K562 (cell line): ENCODE data around the gene DTHD1. TPM values are rescaled to one million over a fixed set of nuclear protein-coding genes. Genes with fewer than 3 reads are reported as not detected.
A peak's percentile ranks its signal among the peaks of the same experiment; 100 is the strongest.

Experiments
- ATAC-seq: fragments of 200-7000 bp; cut with Tn5 transposase; 3 replicates; pipeline ENCODE4 v1.9.1; 2020; ENCODE audit warnings: moderate library complexity
- BruUV-seq: library from RNA; stranded (reverse); fragments of 400-500 nt; replicated peaks from 2 replicates; lab custom pipeline; 2021; lab: Mats Ljungman, UMichigan
- CTCF ChIA-PET: fragments of 300-600 bp; formaldehyde crosslinking; extraction: SDS; loops from one replicate; lab custom pipeline; 2021; ENCODE audit warnings: low intra/inter-chr PET ratio; lab: Yijun Ruan, JAX
- POLR2A ChIA-PET: fragments of 300-600, 350-650 bp; sonication (Branson Sonifier 250); formaldehyde crosslinking; extraction: SDS; loops from one replicate; lab custom pipeline; 2021; ENCODE audit warnings: antibody characterized with exemption, inconsistent platforms; lab: Yijun Ruan, JAX
- DNase-seq, 4 experiments: peaks; one replicate each; pipeline versions ENCODE4 v3.0.0 to v3.0.0-alpha.2; 2011 to 2018; ENCODE audit warnings: low spot score in 3 of 4, mixed read lengths in 3 of 4; ENCODE audit errors: extremely low read depth in 1 of 4
- FAIRE-seq: peaks from 2 replicates; lab custom pipeline; 2011; peaks lifted over from hg19 to GRCh38; lab: Jason Lieb, UNC
- H2AFZ ChIP-seq: 2 replicates; pipeline ENCODE4 v1.6.0; 2011; ENCODE audit warnings: low read depth, low read length, control low read depth, inconsistent platforms
- H3K27ac ChIP-seq: fragments of 200-600 bp; 3 replicates; pipeline ENCODE4 v1.8.0; 2011; ENCODE audit warnings: low read depth, mild to moderate bottlenecking, control low read depth, inconsistent platforms, low read length, moderate library complexity, mixed read lengths; ENCODE audit errors: extremely low read depth
- H3K27me3 ChIP-seq, 2 experiments: fragments of 300-600 bp in 1 of 2; 2 replicates in 1 of 2; 3 replicates in 1 of 2; pipeline versions ENCODE4 v1.6.0 to v1.8.0; 2011; ENCODE audit warnings: inconsistent platforms in 2 of 2, low read length in 2 of 2, mild to moderate bottlenecking in 1 of 2, mixed read lengths in 1 of 2, moderate library complexity in 1 of 2; ENCODE audit not compliant: control insufficient read depth in 2 of 2, insufficient read depth in 2 of 2
- H3K36me3 ChIP-seq: fragments of 300-600 bp; 3 replicates; pipeline ENCODE4 v1.8.0; 2011; ENCODE audit warnings: mild to moderate bottlenecking, low read length, inconsistent platforms; ENCODE audit not compliant: control insufficient read depth, insufficient read depth
- H3K4me1 ChIP-seq, 2 experiments: fragments of 200-600 bp in 1 of 2; replicated peaks in 1 of 2; 2 replicates in 1 of 2; 3 replicates in 1 of 2; pipeline versions ENCODE4 v1.5.1 to v1.8.0; 2011; ENCODE audit warnings: inconsistent platforms in 2 of 2, low read length in 2 of 2, mild to moderate bottlenecking in 1 of 2, mixed read lengths in 1 of 2, moderate library complexity in 1 of 2; ENCODE audit not compliant: control insufficient read depth in 2 of 2, insufficient read depth in 2 of 2
- H3K4me2 ChIP-seq: 2 replicates; pipeline ENCODE4 v1.6.1; 2011; ENCODE audit warnings: low read length, control low read depth, inconsistent platforms, mixed read lengths; ENCODE audit not compliant: insufficient read depth
- H3K4me3 ChIP-seq: fragments of 200-600 bp; sonication (generic), shearing (Covaris generic); 2 replicates; pipeline ENCODE4 v1.5.1; 2016; ENCODE audit warnings: control low read depth, inconsistent platforms
- H3K79me2 ChIP-seq: fragments of 200-600 bp; 3 replicates; pipeline ENCODE4 v1.8.0; 2011; ENCODE audit warnings: low read length, inconsistent platforms; ENCODE audit not compliant: control insufficient read depth, insufficient read depth
- H3K9ac ChIP-seq, 2 experiments: 2 replicates each; pipeline versions ENCODE4 v1.6.0 to v1.6.1; 2011; ENCODE audit warnings: low read depth in 2 of 2, low read length in 2 of 2, control low read depth in 1 of 2, inconsistent platforms in 1 of 2, mild to moderate bottlenecking in 1 of 2, mixed read lengths in 1 of 2; ENCODE audit not compliant: insufficient read depth in 1 of 2
- H3K9me1 ChIP-seq: one replicate; pipeline ENCODE4 v1.6.0; 2011; ENCODE audit warnings: inconsistent platforms, mild to moderate bottlenecking, low read length, moderate library complexity; ENCODE audit not compliant: control insufficient read depth, insufficient read depth
- H3K9me3 ChIP-seq: replicated peaks from 2 replicates; pipeline ENCODE4 v1.5.1; 2011; ENCODE audit warnings: low read depth, low read length, inconsistent platforms; ENCODE audit not compliant: control insufficient read depth, insufficient read depth
- H4K20me1 ChIP-seq: replicated peaks from 2 replicates; pipeline ENCODE4 v1.6.1; 2011; ENCODE audit warnings: low read length, inconsistent platforms, mixed read lengths; ENCODE audit not compliant: control insufficient read depth, insufficient read depth
- CTCF ChIP-seq, 3 experiments: IDR thresholded peaks in 2 of 3; conservative IDR thresholded peaks in 1 of 3; 2 replicates each; pipeline ENCODE4 v1.5.1; 2011 to 2012; ENCODE audit warnings: low read length in 3 of 3, mild to moderate bottlenecking in 3 of 3, control low read depth in 2 of 3, improper control_type of control experiment in 1 of 3, inconsistent platforms in 1 of 3, low read depth in 1 of 3, mixed read lengths in 1 of 3, moderate library complexity in 1 of 3; ENCODE audit not compliant: insufficient read depth in 2 of 3
- E2F6 ChIP-seq, 2 experiments: IDR thresholded peaks; 2 replicates each; pipeline ENCODE4 v1.6.1; 2011; ENCODE audit warnings: borderline replicate concordance in 1 of 2, control low read depth in 1 of 2, low read depth in 1 of 2, low read length in 1 of 2, mild to moderate bottlenecking in 1 of 2, mixed read lengths in 1 of 2, moderate library complexity in 1 of 2; ENCODE audit not compliant: insufficient read depth in 1 of 2, insufficient read length in 1 of 2, poor library complexity in 1 of 2, severe bottlenecking in 1 of 2; ENCODE audit errors: extremely low read depth in 1 of 2
- GABPA ChIP-seq: fragments of 200-800 bp; sonication (Bioruptor generic); conservative IDR thresholded peaks from 2 replicates; pipeline ENCODE4 v1.6.1; 2016; ENCODE audit warnings: low read depth, missing genetic modification characterization, missing compliant biosample characterization
- GTF2A2 ChIP-seq: IDR thresholded peaks from 2 replicates; pipeline ENCODE4 v1.6.1; 2016; ENCODE audit warnings: mild to moderate bottlenecking, missing genetic modification characterization, missing compliant biosample characterization
- JUN ChIP-seq, 2 experiments: sonication (generic) in 1 of 2; formaldehyde crosslinking in 1 of 2; IDR thresholded peaks; 2 replicates each; pipeline versions ENCODE4 v1.6.1 to v1.8.0; 2012 to 2022; ENCODE audit warnings: borderline replicate concordance in 2 of 2, mild to moderate bottlenecking in 2 of 2, improper control_type of control experiment in 1 of 2, low read depth in 1 of 2, low read length in 1 of 2, missing genetic modification reagents in 1 of 2
- PURB ChIP-seq: sonication (generic); formaldehyde crosslinking; IDR thresholded peaks from 2 replicates; pipeline ENCODE4 v1.9.0; 2021; ENCODE audit warnings: low read depth, mild to moderate bottlenecking, missing genetic modification reagents
- SAP30 ChIP-seq: fragments of 200-600 bp; sonication (generic); IDR thresholded peaks from 2 replicates; pipeline ENCODE4 v1.6.1; 2012; ENCODE audit warnings: borderline replicate concordance, low read depth, mild to moderate bottlenecking, moderate library complexity, low read length, control low read depth, inconsistent platforms; ENCODE audit not compliant: insufficient read depth, poor library complexity, severe bottlenecking
- SMC3 ChIP-seq: conservative IDR thresholded peaks from 2 replicates; pipeline ENCODE4 v1.6.1; 2011; ENCODE audit warnings: low read depth, low read length, improper control_type of control experiment; ENCODE audit not compliant: insufficient read depth
- SNAPC5 ChIP-seq: fragments of 250-450 bp; sonication (Bioruptor Pico); IDR thresholded peaks from 2 replicates; pipeline ENCODE4 v1.8.0; 2021; ENCODE audit warnings: moderate library complexity, mild to moderate bottlenecking, inconsistent platforms
- USF1 ChIP-seq: sonication (generic); formaldehyde crosslinking; IDR thresholded peaks from 2 replicates; pipeline ENCODE4 v1.9.0; 2022; ENCODE audit warnings: mild to moderate bottlenecking, missing genetic modification reagents
- ZNF449 ChIP-seq: fragments of 250-450 bp; sonication (Bioruptor Pico); IDR thresholded peaks from 2 replicates; pipeline ENCODE4 v1.8.0; 2022; ENCODE audit warnings: moderate library complexity, mild to moderate bottlenecking, inconsistent platforms
- ZNF511 ChIP-seq: sonication (generic); formaldehyde crosslinking; IDR thresholded peaks from 2 replicates; pipeline ENCODE4 v1.8.0; 2022; ENCODE audit warnings: mild to moderate bottlenecking, missing genetic modification reagents
- WGBS: fragments of 100-300 bp; shearing (Covaris generic); methylation state at CpG from one replicate; pipeline ENCODE4 v1.1.6; 2016; ENCODE audit warnings: low coverage, mixed read lengths; ENCODE audit not compliant: insufficient coverage; ENCODE audit errors: missing lambda C conversion rate; 5-methylcytosine and 5-hydroxymethylcytosine counted together
- in situ Hi-C: fragments of 300-500 bp; cut with MboI; formaldehyde crosslinking; loops from 4 replicates; pipeline ENCODE4 v1.15.0; 2018; ENCODE audit warnings: inconsistent platforms, mixed read lengths
- intact Hi-C: fragments of 100-400 bp; cut with micrococcal nuclease; formaldehyde crosslinking; loops from 2 replicates; pipeline ENCODE4 v1.14.2; 2022
- polyA plus RNA-seq, 8 experiments: library from polyadenylated mRNA; depleted of rRNA in 4 of 8; stranded (reverse) in 5 of 8; unstranded in 3 of 8; fragments of >200 nt; fragmentation: Nextera tagmentation in 2 of 8; fragmentation: Illumina TruSeq in 1 of 8; extraction: Ambion mirVana in 2 of 8; extraction: Trizol in 1 of 8; gene quantifications; 2 replicates each; pipeline versions ENCODE4 v1.2.1 to v1.2.3, GENCODE V29; 2011 to 2014; ENCODE audit warnings: inconsistent platforms in 1 of 8, missing spikeins in 1 of 8
- total RNA-seq, 7 experiments: library from RNA; depleted of rRNA in 6 of 7; stranded (reverse); fragments of >200 nt in 6 of 7; fragmentation: Illumina TruSeq in 2 of 7; extraction: Trizol in 2 of 7; gene quantifications; 2 replicates each; pipeline versions ENCODE4 v1.2.1 to v1.2.3, GENCODE V29; 2011 to 2021; ENCODE audit warnings: low replicate concordance in 1 of 7

DTHD1 gene
- total and polyA plus RNA-seq, 9 of the 15 experiments (the other 6 are each of a cell fraction or from before 2014, with no cell fraction given), result not detected

- TF ChIP-seq PURB (CRISPR knock-in tag) (no peak), GTF2A2 (tag) (no peak), ZNF449 (CRISPR knock-in tag) (no peak), SNAPC5 (CRISPR knock-in tag) (no peak), CTCF (IDR thresholded peaks at IDR 0.05 in 2 of 3, conservative IDR thresholded peaks at IDR 0.05 in 1 of 3; ENCODE audit: insufficient read depth in 2 of 3, low read depth in 1 of 3, low read length in 3 of 3) (peak; percentile 38 to 66 (median 44); a peak in 5 of 6 replicates), SMC3 (peak; percentile 32; the same call in 1 of the 2 replicates)
Observed at GRCh38 chr4:36351082-36351666, 69.8 kb downstream of the DTHD1 start (continued).

- FAIRE-seq (no peak), ATAC-seq (no peak), DNase-seq (no peak)
- in situ Hi-C loops, result loop anchor here (25.0 kb wide), 1 partner anchor 1033 kb away; no protein-coding TSS in a partner anchor
- H3K27ac ChIP-seq, result no peak overlapping the region
- H3K4me3 ChIP-seq, result no peak overlapping the region
- WGBS, result 0% methylated on average over 2 of the region's 2 CpGs
- no peaks in the 10 kb centered on the region for H3K4me1 ChIP-seq
- CTCF ChIA-PET, result no interaction called here
- intact Hi-C loops, result no loop called here
- H3K27me3 ChIP-seq, result no peaks in the 10 kb centered on the region
- no peak overlapping the region for H3K4me2 ChIP-seq
- POLR2A ChIA-PET, result no interaction called here
- H3K9ac ChIP-seq, result no peak overlapping the region
- H3K9me3 ChIP-seq, result no peaks in the 10 kb centered on the region; the same call in 1 of the 2 replicates
- no peak overlapping the region for H2AFZ ChIP-seq
- no peaks in the 10 kb centered on the region for H3K9me1 ChIP-seq
- BruUV-seq, result no TSS peak
- H4K20me1 ChIP-seq, result no peaks in the 10 kb centered on the region
- H3K36me3 ChIP-seq, result no peaks in the 10 kb centered on the region
- no peaks in the 10 kb centered on the region for H3K79me2 ChIP-seq
- TF ChIP-seq SAP30, result no peak
- TF ChIP-seq GABPA (tag), result no peak
- no peak for TF ChIP-seq ZNF511
- TF ChIP-seq E2F6 (IDR thresholded peaks at IDR 0.05; ENCODE audit: borderline replicate concordance in 1 of 2, extremely low read depth in 1 of 2, insufficient read depth in 1 of 2, insufficient read length in 1 of 2, low read depth in 1 of 2, low read length in 1 of 2, poor library complexity in 1 of 2, severe bottlenecking in 1 of 2), result no peak
- TF ChIP-seq USF1, result no peak
- no peak for TF ChIP-seq JUN (IDR thresholded peaks at IDR 0.05; ENCODE audit: borderline replicate concordance, low read depth, low read length)
- no peak for TF ChIP-seq JUN (CRISPR knock-in tag; IDR thresholded peaks at IDR 0.05; ENCODE audit: borderline replicate concordance)
Observed at GRCh38 chr4:36353998-36354397, 72.6 kb downstream of the DTHD1 start.
